ENCODE measurements around the gene CHD6. TPM values are rescaled to one million over a fixed set of nuclear protein-coding genes. Genes with fewer than 3 reads are reported as not detected.

Gene CHD6
- polyA plus RNA-seq, 1 donor (not counting 4 experiments of a cell fraction or from before 2014, with no cell fraction given) = 6.8 TPM

- Histone ChIP-seq H4K20me1 (ENCODE audit: control insufficient read depth, extremely low read depth, insufficient read depth, low read length) (no peaks in the 10 kb centered on the region), H3K79me2 (ENCODE audit: control insufficient read depth, insufficient read depth, low read length) (no peaks in the 10 kb centered on the region), H3K9ac (ENCODE audit: control insufficient read depth, extremely low read depth, insufficient read depth, low read length) (no peak overlapping the region), H2AFZ (ENCODE audit: control insufficient read depth, low read length) (no peak overlapping the region), H3K4me2 (ENCODE audit: control insufficient read depth, extremely low read depth, insufficient read depth, low read depth, low read length) (no peak overlapping the region), H3K9me3 (ENCODE audit: control insufficient read depth, low read depth, low read length) (no peaks in the 10 kb centered on the region), H3K27me3 (ENCODE audit: control insufficient read depth, extremely low read depth, insufficient read depth, low read length) (peaks cover 28% of the 10 kb centered on the region), H3K27ac (ENCODE audit: control insufficient read depth, insufficient read depth, low read length) (no peak overlapping the region), H3K4me1 (ENCODE audit: control insufficient read depth, extremely low read depth, insufficient read depth, low read length) (no peaks in the 10 kb centered on the region), H3K9me1 (ENCODE audit: control insufficient read depth, extremely low read depth, insufficient read depth, low read length) (no peaks in the 10 kb centered on the region), H3K36me3 (ENCODE audit: control insufficient read depth in 2 of 2, extremely low read depth in 1 of 2, insufficient read depth in 2 of 2, low read length in 2 of 2) (peaks cover 11 to 13% of the 10 kb centered on the region in 2 experiments), H3K4me3 (ENCODE audit: control insufficient read depth in 2 of 3, extremely low read depth in 1 of 3, insufficient read depth in 2 of 3, low read depth in 1 of 3, low read length in 3 of 3) (no peak overlapping the region)
- dilution Hi-C loops (cut with MboI; ENCODE audit: extremely low pct_ligation_motif_present, low sequenced_read_pairs) = no loop called here
- DNase-seq (ENCODE audit: low read depth, low spot score) (no peak), FAIRE-seq (no peak)
- TF ChIP-seq EZH2 (IDR thresholded peaks at IDR 0.05; ENCODE audit: low read length) (no peak), CTCF (optimal IDR thresholded peaks at IDR 0.05 in 1 of 3, IDR thresholded peaks at IDR 0.05 in 1 of 3, conservative IDR thresholded peaks at IDR 0.05 in 1 of 3; ENCODE audit: extremely low read depth in 1 of 3, insufficient read depth in 2 of 3, low read length in 3 of 3) (no peak)
Observed at GRCh38 chr20:41361757-41362747, 256.1 kb downstream of the CHD6 start.

GRCh38 chr20:41360831-41361756, 257.1 kb downstream of the CHD6 start:
- Histone ChIP-seq H3K9ac (ENCODE audit: control insufficient read depth, extremely low read depth, insufficient read depth, low read length) (no peak overlapping the region), H3K27ac (ENCODE audit: control insufficient read depth, insufficient read depth, low read length) (no peak overlapping the region), H3K9me3 (ENCODE audit: control insufficient read depth, low read depth, low read length) (no peaks in the 10 kb centered on the region), H3K4me1 (ENCODE audit: control insufficient read depth, extremely low read depth, insufficient read depth, low read length) (no peaks in the 10 kb centered on the region), H2AFZ (ENCODE audit: control insufficient read depth, low read length) (no peak overlapping the region), H3K9me1 (ENCODE audit: control insufficient read depth, extremely low read depth, insufficient read depth, low read length) (no peaks in the 10 kb centered on the region), H3K27me3 (ENCODE audit: control insufficient read depth, extremely low read depth, insufficient read depth, low read length) (peaks cover 20% of the 10 kb centered on the region), H4K20me1 (ENCODE audit: control insufficient read depth, extremely low read depth, insufficient read depth, low read length) (no peaks in the 10 kb centered on the region), H3K4me3 (ENCODE audit: control insufficient read depth in 2 of 3, extremely low read depth in 1 of 3, insufficient read depth in 2 of 3, low read depth in 1 of 3, low read length in 3 of 3) (no peak overlapping the region), H3K36me3 (ENCODE audit: control insufficient read depth in 2 of 2, extremely low read depth in 1 of 2, insufficient read depth in 2 of 2, low read length in 2 of 2) (peaks cover 14 to 21% of the 10 kb centered on the region in 2 experiments), H3K79me2 (ENCODE audit: control insufficient read depth, insufficient read depth, low read length) (no peaks in the 10 kb centered on the region), H3K4me2 (ENCODE audit: control insufficient read depth, extremely low read depth, insufficient read depth, low read depth, low read length) (no peak overlapping the region)
- TF ChIP-seq EZH2 (IDR thresholded peaks at IDR 0.05; ENCODE audit: low read length) = no peak
- no peak for TF ChIP-seq CTCF (optimal IDR thresholded peaks at IDR 0.05 in 1 of 3, IDR thresholded peaks at IDR 0.05 in 1 of 3, conservative IDR thresholded peaks at IDR 0.05 in 1 of 3; ENCODE audit: extremely low read depth in 1 of 3, insufficient read depth in 2 of 3, low read length in 3 of 3)
- FAIRE-seq = no peak
- no peak for DNase-seq (ENCODE audit: low read depth, low spot score)
- dilution Hi-C loops (cut with MboI; ENCODE audit: extremely low pct_ligation_motif_present, low sequenced_read_pairs) = no loop called here

Data from keratinocyte (primary cell).